Right lobe of liver (tissue), 4 donors: Measurements from ENCODE around the gene ERVV-1.

Experiments
- CTCF ChIP-seq, 4 donors: fragments of 200-600 bp in 3 of 4; fragments of 450-650 bp in 1 of 4; IDR thresholded peaks; one replicate each; pipeline versions ENCODE4 v1.5.1 to v1.8.0; 2016 to 2022; ENCODE audit warnings: antibody characterized with exemption in 4 of 4, mild to moderate bottlenecking in 2 of 4
- POLR2A ChIP-seq: fragments of 450-650 bp; IDR thresholded peaks from one replicate; pipeline ENCODE4 v1.6.1; 2017; ENCODE audit warnings: antibody characterized with exemption, mild to moderate bottlenecking
- donor health status: DM: no; HTN: no; CAD: no.
- donor health status: DM: no; HTN: no; CAD: no.
- donor health status: DM: no; HTN: yes; CAD: no.

DNA sequence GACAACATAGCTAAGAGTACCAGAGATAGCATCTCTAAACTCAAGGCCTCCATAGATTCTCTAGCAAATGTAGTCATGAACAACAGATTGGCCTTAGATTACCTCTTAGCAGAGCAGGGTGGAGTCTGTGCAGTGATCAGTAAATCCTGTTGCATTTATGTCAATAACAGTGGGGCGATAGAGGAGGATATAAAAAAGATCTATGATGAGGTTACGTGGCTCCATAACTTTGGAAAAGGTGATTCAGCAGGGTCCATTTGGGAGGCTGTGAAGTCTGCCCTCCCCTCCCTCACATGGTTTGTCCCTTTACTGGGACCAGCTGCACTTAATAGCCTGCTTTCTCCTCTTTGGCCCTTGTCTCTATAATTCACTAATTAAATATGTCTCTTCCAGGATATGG lies 1.4 kb downstream of the ERVV-1 start:
- TF ChIP-seq POLR2A (no peak), CTCF (IDR thresholded peaks at IDR 0.05) (no peak)
